SK-N-SH (cell line): ENCODE data around the gene CDH7. TPM values are rescaled to one million over a fixed set of nuclear protein-coding genes. Genes with fewer than 3 reads are reported as not detected.

Experiments used
- CTCF ChIA-PET: fragments of 300-600, 350-600 bp; formaldehyde crosslinking; extraction: SDS; loops from one replicate; lab custom pipeline; 2021; lab: Yijun Ruan, JAX
- POLR2A ChIA-PET: fragments of 350-600 bp; sonication (Branson Sonifier 250); formaldehyde crosslinking; extraction: SDS; loops from one replicate; lab custom pipeline; 2020; ENCODE audit warnings: antibody characterized with exemption, inconsistent platforms; lab: Yijun Ruan, JAX
- DNase-seq: peaks from one replicate; pipeline ENCODE4 v3.0.0; 2012
- H2AFZ ChIP-seq: fragments of 200-600 bp; sonication (generic); 2 replicates; pipeline ENCODE4 v1.8.1; 2016; ENCODE audit warnings: antibody characterized with exemption, mild to moderate bottlenecking, low read depth
- H3F3A ChIP-seq: fragments of 200-600 bp; sonication (generic); replicated peaks from 2 replicates; pipeline ENCODE3; 2016; ENCODE audit warnings: antibody characterized with exemption, mild to moderate bottlenecking; ENCODE audit not compliant: insufficient read depth
- H3K27ac ChIP-seq, 2 experiments: fragments of 200-500 bp in 1 of 2; fragments of 200-600 bp in 1 of 2; sonication (Bioruptor generic) in 1 of 2; sonication (generic), shearing (Covaris generic) in 1 of 2; 2 replicates each; pipeline versions ENCODE4 v1.5.1 to v1.6.1; 2014 to 2016; ENCODE audit warnings: low read depth in 2 of 2, inconsistent platforms in 1 of 2, low read length in 1 of 2, mild to moderate bottlenecking in 1 of 2, mixed read lengths in 1 of 2
- H3K27me3 ChIP-seq: fragments of 200-600 bp; sonication (generic), shearing (Covaris generic); 2 replicates; pipeline ENCODE4 v1.6.1; 2016; ENCODE audit warnings: mixed run types; ENCODE audit not compliant: insufficient read depth
- H3K36me3 ChIP-seq, 2 experiments: fragments of 200-500 bp in 1 of 2; fragments of 200-600 bp in 1 of 2; sonication (Bioruptor generic) in 1 of 2; sonication (generic) in 1 of 2; replicated peaks in 1 of 2; 2 replicates each; pipeline versions ENCODE3 to v1.5.1; 2014 to 2016; ENCODE audit warnings: low read length in 1 of 2, mild to moderate bottlenecking in 1 of 2; ENCODE audit not compliant: insufficient read depth in 2 of 2, control insufficient read depth in 1 of 2
- H3K4me1 ChIP-seq, 2 experiments: fragments of 200-500 bp in 1 of 2; fragments of 200-600 bp in 1 of 2; sonication (Bioruptor generic) in 1 of 2; sonication (generic), shearing (Covaris generic) in 1 of 2; 2 replicates each; pipeline versions ENCODE4 v1.5.1 to v1.6.1; 2014 to 2016; ENCODE audit warnings: low read depth in 1 of 2, low read length in 1 of 2, mixed run types in 1 of 2; ENCODE audit not compliant: insufficient read depth in 2 of 2, control insufficient read depth in 1 of 2
- H3K4me2 ChIP-seq: fragments of 200-600 bp; sonication (generic), shearing (Covaris generic); 2 replicates; pipeline ENCODE4 v1.6.1; 2017; ENCODE audit warnings: mixed run types
- H3K4me3 ChIP-seq, 2 experiments: fragments of 200-500 bp in 1 of 2; fragments of 200-600 bp in 1 of 2; sonication (Bioruptor generic) in 1 of 2; sonication (generic), shearing (Covaris generic) in 1 of 2; 2 replicates each; pipeline versions ENCODE4 v1.5.1 to v1.8.1; 2014 to 2016; ENCODE audit warnings: low read depth in 2 of 2, inconsistent platforms in 1 of 2, low read length in 1 of 2, mild to moderate bottlenecking in 1 of 2, mixed read lengths in 1 of 2, moderate library complexity in 1 of 2
- H3K79me2 ChIP-seq: fragments of 200-600 bp; sonication (generic); 2 replicates; pipeline ENCODE4 v1.8.1; 2017; ENCODE audit warnings: mild to moderate bottlenecking; ENCODE audit not compliant: insufficient read depth
- H3K9ac ChIP-seq: fragments of 200-600 bp; sonication (generic); 2 replicates; pipeline ENCODE4 v1.6.1; 2017; ENCODE audit warnings: mixed run types
- H3K9me2 ChIP-seq: fragments of 200-600 bp; sonication (generic); 2 replicates; pipeline ENCODE4 v1.6.1; 2017; ENCODE audit warnings: mixed run types
- H3K9me3 ChIP-seq: fragments of 200-600 bp; sonication (generic); 2 replicates; pipeline ENCODE4 v1.6.1; 2017; ENCODE audit warnings: mixed run types, mild to moderate bottlenecking, moderate library complexity
- H4K20me1 ChIP-seq: fragments of 200-600 bp; sonication (generic); 2 replicates; pipeline ENCODE4 v1.6.1; 2017; ENCODE audit warnings: mild to moderate bottlenecking, mixed run types; ENCODE audit not compliant: insufficient read depth
- CHD2 ChIP-seq: fragments of 150-350 bp; IDR thresholded peaks from 2 replicates; pipeline ENCODE4 v1.6.1; 2018; ENCODE audit warnings: low read length; ENCODE audit not compliant: partially characterized antibody
- ELF1 ChIP-seq: IDR thresholded peaks from 2 replicates; pipeline ENCODE4 v1.4.0; 2012
- FOSL2 ChIP-seq: IDR thresholded peaks from 2 replicates; pipeline ENCODE4 v1.4.0; 2012; ENCODE audit warnings: low read depth, mild to moderate bottlenecking, moderate library complexity, borderline replicate concordance
- FOXM1 ChIP-seq: IDR thresholded peaks from 2 replicates; pipeline ENCODE4 v1.4.0; 2012; ENCODE audit warnings: low read depth, mild to moderate bottlenecking
- GABPA ChIP-seq: IDR thresholded peaks from 2 replicates; pipeline ENCODE4 v1.4.0; 2012; ENCODE audit warnings: low read depth, mild to moderate bottlenecking
- JUND ChIP-seq: IDR thresholded peaks from 2 replicates; pipeline ENCODE4 v1.4.0; 2012
- MXI1 ChIP-seq: IDR thresholded peaks from 2 replicates; pipeline ENCODE4 v1.6.1; 2012; ENCODE audit warnings: mild to moderate bottlenecking, low read depth, low read length, improper control_type of control experiment
- RCOR1 ChIP-seq: fragments of 150-350 bp; IDR thresholded peaks from 2 replicates; pipeline ENCODE4 v1.6.1; 2017; ENCODE audit warnings: antibody characterized with exemption, low read length
- RFX5 ChIP-seq: IDR thresholded peaks from 2 replicates; pipeline ENCODE4 v1.6.1; 2012; ENCODE audit warnings: mild to moderate bottlenecking, improper control_type of control experiment, low read length
- RXRA ChIP-seq: IDR thresholded peaks from 2 replicates; pipeline ENCODE4 v1.4.0; 2012; ENCODE audit warnings: low read depth, mild to moderate bottlenecking, borderline replicate concordance
- TCF12 ChIP-seq: IDR thresholded peaks from 2 replicates; pipeline ENCODE4 v1.4.0; 2012
- WGBS: methylation state at CpG from one replicate; pipeline ENCODE4 v1.1.6; 2017; ENCODE audit warnings: low lambda C conversion rate; 5-methylcytosine and 5-hydroxymethylcytosine counted together
- polyA plus RNA-seq, 3 experiments: library from polyadenylated mRNA; depleted of rRNA; stranded (reverse); fragments of >200 nt; gene quantifications; 2 replicates each; pipeline ENCODE4 v1.2.3, GENCODE V29; 2012
- TF ChIP-seq, protein P1 (sequence below): IDR thresholded peaks from 2 replicates; pipeline ENCODE4 v1.6.1; 2012; ENCODE audit warnings: mild to moderate bottlenecking, low read depth, low read length, moderate library complexity
- TF ChIP-seq, protein P2 (sequence below): fragments of 150-350 bp; IDR thresholded peaks from 2 replicates; pipeline ENCODE4 v1.6.1; 2017; ENCODE audit warnings: antibody characterized with exemption, low read length, low read depth, borderline replicate concordance
- TF ChIP-seq, protein P3 (sequence below): IDR thresholded peaks from 2 replicates; pipeline ENCODE4 v1.4.0; 2012; ENCODE audit warnings: low read depth, borderline replicate concordance
- TF ChIP-seq, protein P4 (sequence below): IDR thresholded peaks from 2 replicates; pipeline ENCODE4 v1.4.0; 2012; ENCODE audit warnings: low read depth

Gene CDH7
- polyA plus RNA-seq, 1 of the 3 experiments (the other 2 are of a cell fraction), result not detected

DNA sequence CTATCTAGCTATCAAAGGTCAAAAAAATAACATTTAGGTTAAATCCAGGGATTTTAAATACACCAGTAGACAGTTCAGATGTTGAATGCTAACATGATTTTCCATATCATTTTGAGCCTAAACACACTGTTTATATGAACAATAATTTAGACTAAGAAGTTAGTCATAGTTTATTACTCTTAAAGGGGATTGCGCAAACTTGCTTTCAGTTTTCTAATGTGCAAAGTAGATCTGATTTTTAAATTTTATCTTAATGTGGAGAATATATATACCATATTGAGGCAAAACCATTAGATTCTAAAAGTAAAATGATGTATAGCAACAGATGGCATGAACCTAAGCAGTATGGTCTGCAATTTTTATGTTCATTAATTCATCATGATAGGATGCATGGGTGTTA is 76.6 kb downstream of the CDH7 start:
- Histone ChIP-seq H3F3A (no peaks in the 10 kb centered on the region), H2AFZ (no peak overlapping the region), H4K20me1 (no peaks in the 10 kb centered on the region), H3K27me3 (no peaks in the 10 kb centered on the region), H3K9me2 (no peaks in the 10 kb centered on the region; the same call in 1 of the 2 replicates), H3K4me3 (no peak overlapping the region), H3K9ac (no peak overlapping the region), H3K79me2 (no peaks in the 10 kb centered on the region), H3K9me3 (no peaks in the 10 kb centered on the region), H3K36me3 (no peaks in the 10 kb centered on the region), H3K4me1 (no peaks in the 10 kb centered on the region), H3K4me2 (no peak overlapping the region), H3K27ac (no peak overlapping the region)
- WGBS, result 87% methylated on average over 1 of the region's 1 CpG
- ChIA-PET POLR2A (no interaction called here), CTCF (no interaction called here)
- no peak for TF ChIP-seq FOSL2
- no peak for TF ChIP-seq ELF1
- TF ChIP-seq, protein P1, sequence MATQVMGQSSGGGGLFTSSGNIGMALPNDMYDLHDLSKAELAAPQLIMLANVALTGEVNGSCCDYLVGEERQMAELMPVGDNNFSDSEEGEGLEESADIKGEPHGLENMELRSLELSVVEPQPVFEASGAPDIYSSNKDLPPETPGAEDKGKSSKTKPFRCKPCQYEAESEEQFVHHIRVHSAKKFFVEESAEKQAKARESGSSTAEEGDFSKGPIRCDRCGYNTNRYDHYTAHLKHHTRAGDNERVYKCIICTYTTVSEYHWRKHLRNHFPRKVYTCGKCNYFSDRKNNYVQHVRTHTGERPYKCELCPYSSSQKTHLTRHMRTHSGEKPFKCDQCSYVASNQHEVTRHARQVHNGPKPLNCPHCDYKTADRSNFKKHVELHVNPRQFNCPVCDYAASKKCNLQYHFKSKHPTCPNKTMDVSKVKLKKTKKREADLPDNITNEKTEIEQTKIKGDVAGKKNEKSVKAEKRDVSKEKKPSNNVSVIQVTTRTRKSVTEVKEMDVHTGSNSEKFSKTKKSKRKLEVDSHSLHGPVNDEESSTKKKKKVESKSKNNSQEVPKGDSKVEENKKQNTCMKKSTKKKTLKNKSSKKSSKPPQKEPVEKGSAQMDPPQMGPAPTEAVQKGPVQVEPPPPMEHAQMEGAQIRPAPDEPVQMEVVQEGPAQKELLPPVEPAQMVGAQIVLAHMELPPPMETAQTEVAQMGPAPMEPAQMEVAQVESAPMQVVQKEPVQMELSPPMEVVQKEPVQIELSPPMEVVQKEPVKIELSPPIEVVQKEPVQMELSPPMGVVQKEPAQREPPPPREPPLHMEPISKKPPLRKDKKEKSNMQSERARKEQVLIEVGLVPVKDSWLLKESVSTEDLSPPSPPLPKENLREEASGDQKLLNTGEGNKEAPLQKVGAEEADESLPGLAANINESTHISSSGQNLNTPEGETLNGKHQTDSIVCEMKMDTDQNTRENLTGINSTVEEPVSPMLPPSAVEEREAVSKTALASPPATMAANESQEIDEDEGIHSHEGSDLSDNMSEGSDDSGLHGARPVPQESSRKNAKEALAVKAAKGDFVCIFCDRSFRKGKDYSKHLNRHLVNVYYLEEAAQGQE, result no peak
- no peak for TF ChIP-seq TCF12
- TF ChIP-seq RCOR1, result no peak
- no peak for TF ChIP-seq GABPA
- TF ChIP-seq CHD2, result no peak
- no peak for TF ChIP-seq RXRA
- TF ChIP-seq MXI1, result no peak
- DNase-seq, result no peak

- Histone ChIP-seq H3K36me3 (no peaks in the 10 kb centered on the region), H3K9me3 (no peaks in the 10 kb centered on the region), H3K27ac (no peak overlapping the region), H3K27me3 (no peaks in the 10 kb centered on the region), H3F3A (no peaks in the 10 kb centered on the region), H3K4me3 (no peak overlapping the region), H2AFZ (no peak overlapping the region), H3K79me2 (no peaks in the 10 kb centered on the region), H3K9me2 (no peaks in the 10 kb centered on the region; the same call in 1 of the 2 replicates), H3K9ac (no peak overlapping the region), H3K4me1 (no peaks in the 10 kb centered on the region), H4K20me1 (no peaks in the 10 kb centered on the region), H3K4me2 (no peak overlapping the region)
- TF ChIP-seq, protein P2, sequence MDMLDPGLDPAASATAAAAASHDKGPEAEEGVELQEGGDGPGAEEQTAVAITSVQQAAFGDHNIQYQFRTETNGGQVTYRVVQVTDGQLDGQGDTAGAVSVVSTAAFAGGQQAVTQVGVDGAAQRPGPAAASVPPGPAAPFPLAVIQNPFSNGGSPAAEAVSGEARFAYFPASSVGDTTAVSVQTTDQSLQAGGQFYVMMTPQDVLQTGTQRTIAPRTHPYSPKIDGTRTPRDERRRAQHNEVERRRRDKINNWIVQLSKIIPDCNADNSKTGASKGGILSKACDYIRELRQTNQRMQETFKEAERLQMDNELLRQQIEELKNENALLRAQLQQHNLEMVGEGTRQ, result no peak
- TF ChIP-seq RXRA (no peak), FOXM1 (no peak), JUND (no peak), GABPA (no peak), CHD2 (no peak), RFX5 (no peak), TCF12 (no peak)
- TF ChIP-seq, protein P3, sequence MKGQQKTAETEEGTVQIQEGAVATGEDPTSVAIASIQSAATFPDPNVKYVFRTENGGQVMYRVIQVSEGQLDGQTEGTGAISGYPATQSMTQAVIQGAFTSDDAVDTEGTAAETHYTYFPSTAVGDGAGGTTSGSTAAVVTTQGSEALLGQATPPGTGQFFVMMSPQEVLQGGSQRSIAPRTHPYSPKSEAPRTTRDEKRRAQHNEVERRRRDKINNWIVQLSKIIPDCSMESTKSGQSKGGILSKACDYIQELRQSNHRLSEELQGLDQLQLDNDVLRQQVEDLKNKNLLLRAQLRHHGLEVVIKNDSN, result no peak
- TF ChIP-seq, protein P4, sequence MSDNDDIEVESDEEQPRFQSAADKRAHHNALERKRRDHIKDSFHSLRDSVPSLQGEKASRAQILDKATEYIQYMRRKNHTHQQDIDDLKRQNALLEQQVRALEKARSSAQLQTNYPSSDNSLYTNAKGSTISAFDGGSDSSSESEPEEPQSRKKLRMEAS, result no peak
- no peak for DNase-seq
- ChIA-PET CTCF (interaction anchor here (0.7 kb wide), 1 partner anchor 32 kb away, joined by 3 read pairs; no protein-coding TSS in a partner anchor), POLR2A (no interaction called here)
- WGBS, result 21% methylated on average over 4 of the region's 4 CpGs
Measured at GRCh38 chr18:65835881-65836280, 85.1 kb downstream of the CDH7 start.
